ENCODE data around the gene NOVA2.

DNA sequence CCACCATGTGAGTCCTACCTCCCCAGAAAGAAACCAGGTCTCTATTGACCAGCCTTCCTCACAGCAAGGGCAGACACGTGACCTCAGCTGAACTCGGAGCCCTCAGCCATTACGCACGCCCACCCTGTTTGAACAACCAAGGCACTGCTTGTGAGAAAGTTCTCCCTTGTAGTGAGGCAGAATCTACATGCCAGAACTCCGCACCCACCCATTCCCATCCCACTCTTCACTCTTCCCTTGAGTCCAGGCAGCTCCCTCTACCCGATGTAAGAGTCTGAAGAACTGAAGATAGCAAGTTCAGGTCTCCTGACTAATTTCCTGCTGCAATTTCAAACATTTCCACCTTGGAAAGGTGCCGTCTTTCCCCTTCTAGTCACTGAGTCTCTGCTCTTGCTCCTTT, 6.4 kb downstream of the NOVA2 start:
- TF ChIP-seq, protein P1, sequence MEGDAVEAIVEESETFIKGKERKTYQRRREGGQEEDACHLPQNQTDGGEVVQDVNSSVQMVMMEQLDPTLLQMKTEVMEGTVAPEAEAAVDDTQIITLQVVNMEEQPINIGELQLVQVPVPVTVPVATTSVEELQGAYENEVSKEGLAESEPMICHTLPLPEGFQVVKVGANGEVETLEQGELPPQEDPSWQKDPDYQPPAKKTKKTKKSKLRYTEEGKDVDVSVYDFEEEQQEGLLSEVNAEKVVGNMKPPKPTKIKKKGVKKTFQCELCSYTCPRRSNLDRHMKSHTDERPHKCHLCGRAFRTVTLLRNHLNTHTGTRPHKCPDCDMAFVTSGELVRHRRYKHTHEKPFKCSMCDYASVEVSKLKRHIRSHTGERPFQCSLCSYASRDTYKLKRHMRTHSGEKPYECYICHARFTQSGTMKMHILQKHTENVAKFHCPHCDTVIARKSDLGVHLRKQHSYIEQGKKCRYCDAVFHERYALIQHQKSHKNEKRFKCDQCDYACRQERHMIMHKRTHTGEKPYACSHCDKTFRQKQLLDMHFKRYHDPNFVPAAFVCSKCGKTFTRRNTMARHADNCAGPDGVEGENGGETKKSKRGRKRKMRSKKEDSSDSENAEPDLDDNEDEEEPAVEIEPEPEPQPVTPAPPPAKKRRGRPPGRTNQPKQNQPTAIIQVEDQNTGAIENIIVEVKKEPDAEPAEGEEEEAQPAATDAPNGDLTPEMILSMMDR (IDR thresholded peaks at IDR 0.05): no peak
- TF ChIP-seq POLR2AphosphoS5 (IDR thresholded peaks at IDR 0.05): no peak
